Measurements from ENCODE around the gene GTF2F1. TPM values are rescaled to one million over a fixed set of nuclear protein-coding genes. Genes with fewer than 3 reads are reported as not detected.

Gene GTF2F1
- polyA plus RNA-seq, 1 of the 3 experiments (the other 2 are of a cell fraction): 104 TPM

DNA sequence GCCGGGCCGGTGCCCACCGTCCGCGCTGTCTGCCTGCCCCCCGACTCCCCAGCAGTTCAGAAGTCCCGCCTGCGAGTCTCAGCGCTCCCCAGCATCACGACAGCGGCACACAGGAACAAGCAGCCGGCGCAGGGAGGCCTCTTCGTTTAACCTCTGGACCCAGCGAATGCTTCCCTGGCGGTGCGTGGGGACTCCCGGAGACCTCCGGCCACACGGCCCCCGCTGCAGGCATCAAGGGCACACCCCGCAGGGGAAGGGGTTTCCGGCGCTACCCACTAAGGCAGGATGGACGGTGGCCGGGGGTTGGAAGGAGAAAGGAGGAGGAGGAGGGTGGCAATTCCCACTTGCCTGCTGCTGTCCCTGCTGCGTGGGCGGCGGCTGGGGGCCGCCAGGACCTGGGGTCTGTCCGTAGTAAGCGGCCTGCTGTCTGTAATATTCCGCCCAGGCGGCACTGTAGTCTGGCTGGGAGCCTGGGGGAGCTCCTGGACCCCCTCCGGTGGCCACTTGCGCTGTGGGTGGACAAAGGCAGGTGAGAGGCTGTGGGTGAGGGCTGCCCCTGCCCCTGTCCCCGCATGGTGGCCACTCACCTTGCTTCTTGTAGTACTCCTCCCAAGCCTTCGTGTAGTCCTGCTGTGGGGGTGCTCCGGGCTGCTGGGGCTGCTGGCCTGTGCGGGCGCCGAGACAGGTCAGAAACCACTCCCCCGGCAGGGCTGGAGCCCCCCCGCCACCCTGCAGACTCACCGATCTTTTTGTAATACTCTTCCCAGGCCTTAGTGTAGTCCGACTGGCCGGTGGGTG is 22.0 kb upstream of the GTF2F1 start:
- Histone ChIP-seq H3K36me3 (replicated peaks in 1 of 2; ENCODE audit: control insufficient read depth in 1 of 2, insufficient read depth in 2 of 2, low read length in 1 of 2) (peaks cover 20 to 60% of the 10 kb centered on the region in 2 experiments), H3K9me2 (no peaks in the 10 kb centered on the region), H3F3A (replicated peaks; ENCODE audit: insufficient read depth) (no peaks in the 10 kb centered on the region), H3K9me3 (no peaks in the 10 kb centered on the region), H3K4me2 (no peak overlapping the region), H3K27ac (ENCODE audit: low read depth in 2 of 2, low read length in 1 of 2) (no peak overlapping the region), H3K4me3 (ENCODE audit: low read depth in 2 of 2, low read length in 1 of 2) (no peak overlapping the region), H3K27me3 (ENCODE audit: insufficient read depth) (no peaks in the 10 kb centered on the region), H2AFZ (ENCODE audit: low read depth) (no peak overlapping the region), H3K79me2 (ENCODE audit: insufficient read depth) (peaks cover 20% of the 10 kb centered on the region; the same call in 1 of the 2 replicates), H3K9ac (no peak overlapping the region), H3K4me1 (ENCODE audit: control insufficient read depth in 1 of 2, insufficient read depth in 2 of 2, low read depth in 1 of 2, low read length in 1 of 2) (no peaks in the 10 kb centered on the region), H4K20me1 (ENCODE audit: insufficient read depth) (peaks cover 26% of the 10 kb centered on the region)
- TF ChIP-seq POLR2AphosphoS5 (IDR thresholded peaks at IDR 0.05; ENCODE audit: low read depth, low read length): no peak
- CTCF ChIA-PET: no interaction called here
- POLR2A ChIA-PET: no interaction called here
- peak; percentile 36 for DNase-seq
- WGBS (ENCODE audit: low lambda C conversion rate): 95% methylated on average over 29 of the region's 47 CpGs

GRCh38 chr19:6413721-6414643 is 21.0 kb upstream of the GTF2F1 start:
- Histone ChIP-seq H3K79me2 (ENCODE audit: insufficient read depth) (peaks cover 10% of the 10 kb centered on the region; the same call in 1 of the 2 replicates), H3K9ac (no peak overlapping the region), H3K27ac (ENCODE audit: low read depth in 2 of 2, low read length in 1 of 2) (no peak overlapping the region), H3K4me2 (no peak overlapping the region), H3K27me3 (ENCODE audit: insufficient read depth) (no peaks in the 10 kb centered on the region), H3K9me3 (no peaks in the 10 kb centered on the region), H3K36me3 (replicated peaks in 1 of 2; ENCODE audit: control insufficient read depth in 1 of 2, insufficient read depth in 2 of 2, low read length in 1 of 2) (peaks cover 17 to 51% of the 10 kb centered on the region in 2 experiments), H3F3A (replicated peaks; ENCODE audit: insufficient read depth) (no peaks in the 10 kb centered on the region), H3K4me1 (ENCODE audit: control insufficient read depth in 1 of 2, insufficient read depth in 2 of 2, low read depth in 1 of 2, low read length in 1 of 2) (no peaks in the 10 kb centered on the region), H3K4me3 (ENCODE audit: low read depth in 2 of 2, low read length in 1 of 2) (no peak overlapping the region), H3K9me2 (no peaks in the 10 kb centered on the region), H4K20me1 (ENCODE audit: insufficient read depth) (peaks cover 16% of the 10 kb centered on the region; the same call in 1 of the 2 replicates), H2AFZ (ENCODE audit: low read depth) (no peak overlapping the region)
- POLR2A ChIA-PET: no interaction called here
- 85% methylated on average over 41 of the region's 42 CpGs for WGBS (ENCODE audit: low lambda C conversion rate)
- CTCF ChIA-PET: no interaction called here
- DNase-seq: peak; percentile 35
- TF ChIP-seq EP300 (IDR thresholded peaks at IDR 0.05; ENCODE audit: borderline replicate concordance in 1 of 2, low read depth in 1 of 2, low read length in 1 of 2) (no peak), FOXJ3 (CRISPR knock-in tag; IDR thresholded peaks at IDR 0.05) (no peak)

GRCh38 chr19:6413291-6413690 is 20.3 kb upstream of the GTF2F1 start:
- POLR2A ChIA-PET: no interaction called here
- Histone ChIP-seq H4K20me1 (ENCODE audit: insufficient read depth) (peaks cover 9% of the 10 kb centered on the region; the same call in 1 of the 2 replicates), H3K36me3 (replicated peaks in 1 of 2; ENCODE audit: control insufficient read depth in 1 of 2, insufficient read depth in 2 of 2, low read length in 1 of 2) (peaks cover 13 to 44% of the 10 kb centered on the region in 2 experiments), H3K4me1 (ENCODE audit: control insufficient read depth in 1 of 2, insufficient read depth in 2 of 2, low read depth in 1 of 2, low read length in 1 of 2) (no peaks in the 10 kb centered on the region), H3K27me3 (ENCODE audit: insufficient read depth) (no peaks in the 10 kb centered on the region), H3K79me2 (ENCODE audit: insufficient read depth) (0 out of 2 replicates have a peak, but pooled peaks cover 10% of the 10 kb centered on the region), H3K4me2 (no peak overlapping the region), H3K9me2 (no peaks in the 10 kb centered on the region), H3K27ac (ENCODE audit: low read depth in 2 of 2, low read length in 1 of 2) (no peak overlapping the region), H3K9me3 (no peaks in the 10 kb centered on the region), H3K9ac (no peak overlapping the region), H2AFZ (ENCODE audit: low read depth) (no peak overlapping the region), H3K4me3 (ENCODE audit: low read depth in 2 of 2, low read length in 1 of 2) (no peak overlapping the region), H3F3A (replicated peaks; ENCODE audit: insufficient read depth) (no peaks in the 10 kb centered on the region)
- WGBS (ENCODE audit: low lambda C conversion rate): 92% methylated on average over 10 of the region's 10 CpGs
- CTCF ChIA-PET: interaction anchor here (1.9 kb wide), 1 partner anchor 11 kb away, joined by 6 read pairs; no protein-coding TSS in a partner anchor
- peak; percentile 26 for DNase-seq
- TF ChIP-seq EP300 (IDR thresholded peaks at IDR 0.05; ENCODE audit: borderline replicate concordance in 1 of 2, low read depth in 1 of 2, low read length in 1 of 2): no peak
- TF ChIP-seq TAF1 (IDR thresholded peaks at IDR 0.05; ENCODE audit: borderline replicate concordance, low read depth, low read length): no peak
- TF ChIP-seq REST (IDR thresholded peaks at IDR 0.05; ENCODE audit: low read depth, low read length): no peak
- no peak for TF ChIP-seq TCF12 (IDR thresholded peaks at IDR 0.05)
- no peak for TF ChIP-seq JUND (IDR thresholded peaks at IDR 0.05)
- no peak for TF ChIP-seq MXI1 (IDR thresholded peaks at IDR 0.05; ENCODE audit: low read depth, low read length)
- no peak for TF ChIP-seq GATA2 (CRISPR knock-in tag; IDR thresholded peaks at IDR 0.05)
- no peak for TF ChIP-seq MEF2A (IDR thresholded peaks at IDR 0.05; ENCODE audit: borderline replicate concordance, low read depth)
- no peak for TF ChIP-seq RCOR1 (IDR thresholded peaks at IDR 0.05; ENCODE audit: low read length)
- TF ChIP-seq, protein P1, sequence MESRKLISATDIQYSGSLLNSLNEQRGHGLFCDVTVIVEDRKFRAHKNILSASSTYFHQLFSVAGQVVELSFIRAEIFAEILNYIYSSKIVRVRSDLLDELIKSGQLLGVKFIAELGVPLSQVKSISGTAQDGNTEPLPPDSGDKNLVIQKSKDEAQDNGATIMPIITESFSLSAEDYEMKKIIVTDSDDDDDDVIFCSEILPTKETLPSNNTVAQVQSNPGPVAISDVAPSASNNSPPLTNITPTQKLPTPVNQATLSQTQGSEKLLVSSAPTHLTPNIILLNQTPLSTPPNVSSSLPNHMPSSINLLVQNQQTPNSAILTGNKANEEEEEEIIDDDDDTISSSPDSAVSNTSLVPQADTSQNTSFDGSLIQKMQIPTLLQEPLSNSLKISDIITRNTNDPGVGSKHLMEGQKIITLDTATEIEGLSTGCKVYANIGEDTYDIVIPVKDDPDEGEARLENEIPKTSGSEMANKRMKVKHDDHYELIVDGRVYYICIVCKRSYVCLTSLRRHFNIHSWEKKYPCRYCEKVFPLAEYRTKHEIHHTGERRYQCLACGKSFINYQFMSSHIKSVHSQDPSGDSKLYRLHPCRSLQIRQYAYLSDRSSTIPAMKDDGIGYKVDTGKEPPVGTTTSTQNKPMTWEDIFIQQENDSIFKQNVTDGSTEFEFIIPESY (IDR thresholded peaks at IDR 0.05; ENCODE audit: borderline replicate concordance, low read depth): no peak
- TF ChIP-seq EZH2phosphoT487 (IDR thresholded peaks at IDR 0.05; ENCODE audit: borderline replicate concordance, low read depth): no peak
